ENCODE results near the gene ZSCAN31. TPM values are rescaled to one million over a fixed set of nuclear protein-coding genes. Genes with fewer than 3 reads are reported as not detected.

Gene ZSCAN31
- total and polyA plus RNA-seq, 2 of the 8 experiments (the other 6 are each of a cell fraction or from before 2014, with no cell fraction given): 1.9 to 7.0 TPM

GRCh38 chr6:28335040-28335563 lies 846 bp downstream of the ZSCAN31 start:
- Histone ChIP-seq H4K5ac (ENCODE audit: insufficient read length, low read depth, low read length) (peak overlapping the region; percentile 74), H3K18ac (ENCODE audit: extremely low read depth, low read length) (peak overlapping the region; percentile 80; the same call in 1 of the 2 replicates), H3K4me1 (replicated peaks in 1 of 4; ENCODE audit: control insufficient read depth in 3 of 4, insufficient read depth in 4 of 4, low read length in 3 of 4) (no peaks in the 10 kb centered on the region), H3K4ac (replicated peaks; ENCODE audit: insufficient read length, low read depth, low read length) (peak overlapping the region; percentile 76), H3K4me2 (ENCODE audit: insufficient read depth in 1 of 2, low read depth in 2 of 2, low read length in 2 of 2) (peak overlapping the region; percentile 81 to 98), H2BK15ac (ENCODE audit: low read length) (no peak overlapping the region), H3K79me2 (ENCODE audit: control insufficient read depth in 1 of 2, insufficient read depth in 2 of 2, low read length in 2 of 2) (no peaks in the 10 kb centered on the region; a peak in 1 of 4 replicates), H2AFZ (ENCODE audit: low read length) (peak overlapping the region; percentile 36; the same call in 1 of the 2 replicates), H3K36me3 (ENCODE audit: control insufficient read depth in 2 of 4, insufficient read depth in 4 of 4, low read length in 3 of 4) (no peaks in the 10 kb centered on the region), H3K56ac (replicated peaks; ENCODE audit: insufficient read length, low read depth, low read length) (no peak overlapping the region), H4K91ac (replicated peaks; ENCODE audit: insufficient read length, low read length) (peak overlapping the region; percentile 46), H3K27ac (ENCODE audit: low read depth, low read length) (peak overlapping the region; percentile 95; the same call in 1 of the 2 replicates), H2BK5ac (ENCODE audit: low read depth, low read length) (peak overlapping the region; percentile 71), H2BK120ac (replicated peaks; ENCODE audit: low read depth, low read length) (peak overlapping the region; percentile 47), H3K14ac (ENCODE audit: insufficient read length) (no peak overlapping the region), H3K9ac (replicated peaks in 1 of 4; ENCODE audit: extremely low read depth in 1 of 4, low read depth in 3 of 4, low read length in 3 of 4) (peak overlapping the region; percentile 69 to 92 (median 87)), H2BK20ac (ENCODE audit: low read length) (no peak overlapping the region), H2AK5ac (ENCODE audit: low read depth, low read length) (no peak overlapping the region), H2BK12ac (ENCODE audit: low read depth, low read length) (no peak overlapping the region; the same call in 1 of the 2 replicates), H3K9me3 (ENCODE audit: insufficient read depth in 2 of 2, low read depth in 1 of 2, low read length in 1 of 2) (0 out of 4 replicates have a peak, but pooled peaks cover 0 to under 1% of the 10 kb centered on the region in 2 experiments), H3K4me3 (ENCODE audit: extremely low read depth in 1 of 4, insufficient read depth in 2 of 4, low read depth in 3 of 4, low read length in 4 of 4) (peak overlapping the region; percentile 86 to 95 (median 91)), H3K27me3 (replicated peaks in 1 of 4; ENCODE audit: control insufficient read depth in 3 of 4, extremely low read depth in 1 of 4, insufficient read depth in 3 of 4, low read length in 3 of 4) (no peaks in the 10 kb centered on the region), H3K23ac (ENCODE audit: insufficient read length) (no peak overlapping the region), H3K79me1 (ENCODE audit: low read depth, low read length) (no peaks in the 10 kb centered on the region), H4K20me1 (replicated peaks in 1 of 2; ENCODE audit: control insufficient read depth in 1 of 2, insufficient read depth in 2 of 2, low read length in 2 of 2) (no peaks in the 10 kb centered on the region), H4K8ac (ENCODE audit: extremely low read depth, insufficient read depth, low read length) (peak overlapping the region; percentile 88; the same call in 1 of the 2 replicates), H3K23me2 (ENCODE audit: low read depth, low read length) (peaks cover 2% of the 10 kb centered on the region; the same call in 1 of the 2 replicates)
- peak; percentile 35; the same call in 1 of the 2 replicates for TF ChIP-seq JUN (IDR thresholded peaks at IDR 0.05; ENCODE audit: low read depth, low read length)
- peak; percentile 7; the same call in 1 of the 2 replicates for TF ChIP-seq POLR2AphosphoS5 (IDR thresholded peaks at IDR 0.05; ENCODE audit: low read depth, low read length)
- TF ChIP-seq TBP (IDR thresholded peaks at IDR 0.05; ENCODE audit: low read depth, low read length): no peak
- TF ChIP-seq SRF (IDR thresholded peaks at IDR 0.05; ENCODE audit: low read depth, low read length): peak; percentile 57; the same call in 1 of the 2 replicates
- ChIA-PET CTCF (ENCODE audit: partially characterized antibody) (interaction anchor here (0.8 to 2.5 kb wide), 6 partner anchors 11 to 52 kb away, joined by 3 to 9 read pairs (median 4); partner anchors contain the start of gene ZKSCAN3), POLR2A (ENCODE audit: partially characterized antibody) (interaction anchor here (0.5 to 3.6 kb wide), 46 partner anchors 8 to 525 kb away, joined by 3 to 36 read pairs (median 4); partner anchors contain the start of genes PGBD1, ZKSCAN3, ZKSCAN4 and ZKSCAN8)
- WGBS, 2 experiments (ENCODE audit: extremely low coverage in 1 of 2, insufficient coverage in 1 of 2, insufficient read length in 1 of 2, insufficient replicate concordance in 2 of 2, low coverage in 1 of 2, low lambda C conversion rate in 2 of 2, missing lambda C conversion rate in 1 of 2): 47% methylated on average over 12 of the region's 12 CpGs; no CpG with 5 or more reads in 1 of the 2 experiments
- no peak for DNase-seq (ENCODE audit: low read depth in 1 of 2, low spot score in 2 of 2)
- peak; percentile 98 for FAIRE-seq

Measured in H1 (cell line).